GM18873 (cell line): ENCODE results near the gene MS4A14.
"Not testable (repeated sequence)": the region's sequence is repeated elsewhere in the genome, so short reads cannot be mapped to it uniquely, and the experiment has no call there.

Source experiments
- ATAC-seq: cut with Tn5 transposase; IDR thresholded peaks from one replicate; pipeline ENCODE4 v1.9.1; 2021; ENCODE audit warnings: mild to moderate bottlenecking, moderate library complexity, moderate number of reproducible peaks; ENCODE audit not compliant: unreplicated experiment, low FRiP score

The MS4A14 gene

DNA sequence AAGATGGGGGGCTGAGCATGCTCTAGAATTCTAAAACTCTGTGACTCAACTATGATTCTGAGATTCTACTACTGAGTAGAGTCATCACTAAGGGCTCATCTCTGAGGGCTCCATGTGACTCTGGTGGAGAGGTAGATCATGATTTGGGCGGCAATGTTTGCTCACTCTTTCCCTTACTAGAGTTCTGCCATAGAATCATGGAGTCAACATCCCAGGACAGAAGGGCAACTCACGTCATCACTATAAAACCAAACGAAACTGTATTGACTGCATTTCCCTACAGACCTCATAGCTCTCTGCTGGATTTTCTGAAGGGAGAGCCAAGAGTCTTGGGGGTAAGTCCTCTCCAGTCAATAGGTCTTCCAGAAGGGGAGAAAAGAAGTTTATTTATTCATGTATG is at the start of gene MS4A14:
Gene MS4A14 (plus strand): TSS at position 78 of the 400 bp plus-strand sequence. CDS start 120 bp downstream, at position 198.
- no peak for ATAC-seq

GRCh38 chr11:60347084-60347797 is 49.0 kb upstream of the MS4A14 start:
- ATAC-seq = no peak

GRCh38 chr11:60348116-60348515 is 48.1 kb upstream of the MS4A14 start:
- ATAC-seq = no peak

DNA sequence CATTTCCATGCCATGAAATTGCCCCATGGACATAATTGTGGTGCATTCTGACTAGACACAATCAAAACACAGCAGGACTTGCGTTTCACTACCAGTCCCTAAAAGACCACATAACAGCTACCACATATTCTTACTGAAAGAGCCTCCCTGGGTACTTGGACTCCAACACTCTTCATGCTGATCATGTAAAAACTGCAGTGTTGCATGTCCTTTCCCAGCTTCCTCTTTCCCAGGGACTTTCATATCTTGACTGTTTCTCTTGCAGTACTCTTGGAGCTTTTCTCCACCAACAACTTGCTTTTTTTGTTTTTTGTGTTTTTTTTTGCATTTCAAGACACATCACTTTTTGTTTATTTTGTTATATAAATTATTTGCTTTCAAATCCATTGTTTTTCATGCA is 46.3 kb upstream of the MS4A14 start:
- no peak for ATAC-seq

GRCh38 chr11:60357771-60358170 is 38.5 kb upstream of the MS4A14 start:
- no peak for ATAC-seq

DNA sequence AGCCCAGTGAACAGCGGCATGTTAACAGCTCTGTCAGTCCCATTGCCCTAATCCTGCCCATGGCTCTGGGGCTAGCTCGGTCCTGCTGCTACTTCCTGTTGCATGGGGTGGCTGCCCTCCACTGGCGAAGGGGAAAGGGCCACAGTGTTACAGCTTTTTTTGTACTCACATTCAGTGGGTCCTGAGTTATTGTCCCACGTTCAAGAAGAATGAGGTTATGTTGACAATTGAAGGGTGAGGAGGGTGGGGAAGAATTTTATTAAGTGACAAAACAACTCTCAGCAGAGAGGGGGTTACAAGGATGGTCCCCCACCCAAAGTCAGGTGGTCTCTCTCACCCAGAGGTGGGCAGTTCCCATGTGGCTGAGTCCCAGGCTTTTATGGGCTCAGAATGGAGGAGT is 35.6 kb upstream of the MS4A14 start:
- ATAC-seq = no peak

DNA sequence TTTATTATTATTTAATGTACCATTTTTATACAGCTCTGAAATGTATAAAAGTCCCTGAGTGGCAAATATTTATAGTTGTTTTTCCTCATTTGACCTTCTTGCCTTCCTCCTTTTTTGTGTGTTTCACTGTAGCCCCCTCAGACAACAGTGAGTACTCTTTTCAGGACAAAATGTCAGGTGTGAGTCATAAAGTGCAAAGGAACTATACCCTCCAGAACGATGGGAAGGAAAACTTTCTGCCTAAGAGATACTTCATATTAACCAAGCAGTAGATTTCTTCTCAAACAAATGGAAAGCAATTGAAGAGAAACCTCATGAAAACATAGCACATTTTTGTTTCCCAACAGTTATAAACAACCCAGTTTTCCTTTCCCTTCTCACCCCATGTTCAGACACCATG is 34.0 kb upstream of the MS4A14 start:
- no peak for ATAC-seq

DNA sequence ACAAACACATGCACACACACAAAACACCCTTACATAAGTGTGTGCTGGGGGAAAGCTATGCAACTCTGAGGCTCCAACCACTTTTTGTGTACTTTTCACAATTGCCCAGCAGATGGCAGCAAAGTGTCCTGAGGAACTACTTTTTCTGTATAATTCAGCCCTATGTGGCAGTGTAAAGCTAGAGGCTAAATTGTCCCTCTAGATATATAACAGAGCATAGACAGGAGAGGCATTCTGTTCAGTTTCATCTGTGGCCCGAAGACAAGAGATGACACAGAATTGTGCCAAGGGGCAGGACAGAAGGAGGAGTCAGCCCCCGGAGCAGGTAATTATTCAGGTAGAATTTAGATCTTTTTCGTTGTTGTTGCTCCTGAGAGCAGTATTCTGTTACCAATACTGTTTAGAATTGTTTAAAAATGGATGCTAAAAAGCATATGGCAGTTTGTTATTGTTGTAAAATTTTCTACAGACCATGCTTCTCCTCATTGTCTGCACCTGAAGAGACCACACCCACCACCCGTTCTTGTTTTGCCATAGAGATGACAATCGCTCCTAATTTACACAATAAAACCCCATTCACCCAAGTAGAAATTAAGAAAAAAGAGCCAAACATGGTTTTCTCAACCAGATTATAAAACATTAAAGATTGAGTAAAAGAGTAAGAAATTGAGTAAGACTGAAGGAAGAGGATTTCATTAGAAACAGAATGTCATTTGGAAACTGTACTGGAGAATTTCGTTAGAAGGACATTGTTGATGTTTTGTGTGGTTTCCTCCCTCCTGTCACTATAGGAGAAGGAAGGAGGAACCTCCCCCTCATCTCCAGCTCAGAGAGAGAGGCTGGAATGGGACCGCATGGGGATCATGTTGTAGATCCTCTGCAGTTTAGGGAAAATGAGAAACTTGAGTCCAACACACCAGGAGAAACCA is 32.5 kb upstream of the MS4A14 start:
- peak; percentile 50 for ATAC-seq

GRCh38 chr11:60366262-60366904 is 29.9 kb upstream of the MS4A14 start:
- ATAC-seq = not testable (repeated sequence)

DNA sequence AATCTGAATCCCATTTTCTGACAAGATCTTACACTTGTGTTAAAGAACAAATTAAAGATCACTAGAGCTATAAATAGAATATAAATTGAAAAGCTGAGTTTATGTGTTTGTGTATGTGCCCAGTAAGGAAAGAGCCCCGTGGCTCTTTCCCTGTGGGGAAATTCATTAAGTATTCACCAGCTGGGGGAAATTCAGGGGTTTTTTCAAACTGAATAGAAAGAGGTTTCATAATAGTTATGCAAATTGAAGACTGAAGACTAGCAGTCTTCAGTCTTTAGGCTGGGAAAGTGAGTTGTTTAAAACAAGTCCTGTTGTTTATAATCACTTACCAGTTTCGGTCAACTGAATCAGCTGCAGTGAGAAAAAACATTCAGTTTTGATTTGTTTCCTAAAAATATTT is 29.2 kb upstream of the MS4A14 start:
- peak; percentile 86 for ATAC-seq

GRCh38 chr11:60367896-60368295 is 28.4 kb upstream of the MS4A14 start:
- no peak for ATAC-seq

- no peak for ATAC-seq
Observed at GRCh38 chr11:60370252-60370810, 25.9 kb upstream of the MS4A14 start.

- ATAC-seq = no peak
Observed at GRCh38 chr11:60370811-60371298, 25.4 kb upstream of the MS4A14 start.

DNA sequence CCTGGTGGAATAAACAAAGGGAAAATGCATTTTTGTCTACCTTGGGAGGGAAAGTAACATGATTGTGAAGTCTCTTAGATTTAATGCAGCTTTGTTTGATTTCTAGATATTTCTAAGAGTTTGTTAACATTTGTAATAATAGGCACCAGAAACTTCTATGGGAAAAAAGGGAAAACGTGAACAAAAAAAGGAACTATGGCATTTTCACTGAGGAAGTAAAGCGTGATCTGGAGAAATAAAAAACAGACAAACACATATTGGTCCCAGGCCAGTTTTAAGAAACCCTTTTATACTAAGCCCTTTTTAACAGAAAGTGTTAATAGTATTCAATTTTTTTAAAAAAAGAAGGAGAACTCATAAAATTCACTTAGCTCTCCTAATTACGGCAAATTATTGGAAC is 24.9 kb upstream of the MS4A14 start:
- no peak for ATAC-seq

- ATAC-seq = no peak
Observed at GRCh38 chr11:60371854-60372253, 24.4 kb upstream of the MS4A14 start.

DNA sequence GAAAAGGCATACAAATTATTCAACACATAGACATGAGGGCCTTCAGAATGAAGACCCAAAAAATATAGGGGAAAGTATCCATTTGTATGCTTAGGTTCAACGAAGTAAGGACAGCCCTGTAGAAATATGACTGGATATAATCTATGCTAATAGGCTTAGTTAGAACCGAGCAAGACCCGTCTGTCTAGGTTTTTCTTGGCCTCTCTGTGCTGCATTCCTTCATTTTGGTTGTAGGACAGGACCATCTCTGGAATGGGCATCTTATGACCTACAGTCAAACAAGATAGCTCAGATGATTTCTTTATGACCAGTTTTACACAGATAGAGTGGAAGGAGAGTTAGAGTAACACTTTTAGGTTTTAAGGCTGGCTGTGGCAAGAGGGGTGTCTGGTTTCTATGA is 23.5 kb upstream of the MS4A14 start:
- ATAC-seq = no peak

GRCh38 chr11:60375316-60375715 is 20.9 kb upstream of the MS4A14 start:
- no peak for ATAC-seq

- ATAC-seq = no peak
Observed at GRCh38 chr11:60376601-60377000, 19.7 kb upstream of the MS4A14 start.

GRCh38 chr11:60377401-60378136 is 18.7 kb upstream of the MS4A14 start:
- peak; percentile 49 for ATAC-seq

- ATAC-seq = peak; percentile 72
Observed at GRCh38 chr11:60378354-60378753, 17.9 kb upstream of the MS4A14 start, which contains the start of gene MS4A7. Gene MS4A7 (plus strand): TSS chr11:60378532. CDS start chr11:60383142, 4,610 bp downstream.
